Measurements from ENCODE around the gene RFX1.
A peak's percentile ranks its signal among the peaks of the same experiment; 100 is the strongest.

Gene RFX1

DNA sequence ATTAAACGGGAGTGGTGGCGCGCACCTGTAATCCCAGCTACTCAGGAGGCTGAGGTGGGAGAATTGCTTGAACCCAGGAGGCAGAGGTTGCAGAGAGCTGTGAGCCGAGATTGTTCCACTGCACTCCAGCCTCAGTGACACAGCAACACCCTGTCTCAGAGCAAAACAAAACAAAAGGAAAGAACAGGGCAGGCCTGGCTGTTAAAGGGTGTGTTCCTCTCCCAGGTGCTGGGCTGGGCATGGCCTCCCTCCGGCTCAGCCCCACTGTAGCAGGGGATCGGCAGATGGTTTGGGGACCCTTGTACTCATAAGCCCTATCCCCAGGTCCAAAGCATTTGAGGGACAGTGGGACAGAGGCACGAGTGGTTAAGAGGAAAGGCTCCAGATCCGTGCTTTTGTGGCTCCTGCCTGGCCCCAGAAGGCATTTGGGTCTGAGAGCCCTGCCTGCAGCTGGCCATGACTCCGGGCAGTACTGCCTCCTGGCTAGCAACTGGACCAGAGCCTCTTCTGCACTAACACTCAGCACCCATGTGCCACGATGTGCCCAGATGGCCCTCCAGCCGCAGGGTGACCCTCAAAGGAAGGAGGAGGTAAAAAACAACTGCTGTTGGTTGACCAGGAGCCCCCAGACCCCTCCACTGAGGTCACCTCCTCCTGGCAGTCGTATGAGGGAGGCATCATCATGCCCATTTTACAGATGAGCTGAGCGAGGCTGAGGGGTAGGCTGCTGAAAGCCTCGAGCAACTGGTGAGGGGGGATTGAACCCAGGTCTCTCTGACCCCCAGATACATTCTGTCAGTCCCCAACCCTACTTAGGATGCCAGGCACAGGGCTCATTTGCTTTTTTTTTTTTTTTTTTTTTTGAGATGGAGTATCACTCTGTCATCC lies 10.0 kb downstream of the RFX1 start:
- no peak for DNase-seq

GRCh38 chr19:13995017-13995728 lies 10.9 kb downstream of the RFX1 start:
- no peak for DNase-seq

DNA sequence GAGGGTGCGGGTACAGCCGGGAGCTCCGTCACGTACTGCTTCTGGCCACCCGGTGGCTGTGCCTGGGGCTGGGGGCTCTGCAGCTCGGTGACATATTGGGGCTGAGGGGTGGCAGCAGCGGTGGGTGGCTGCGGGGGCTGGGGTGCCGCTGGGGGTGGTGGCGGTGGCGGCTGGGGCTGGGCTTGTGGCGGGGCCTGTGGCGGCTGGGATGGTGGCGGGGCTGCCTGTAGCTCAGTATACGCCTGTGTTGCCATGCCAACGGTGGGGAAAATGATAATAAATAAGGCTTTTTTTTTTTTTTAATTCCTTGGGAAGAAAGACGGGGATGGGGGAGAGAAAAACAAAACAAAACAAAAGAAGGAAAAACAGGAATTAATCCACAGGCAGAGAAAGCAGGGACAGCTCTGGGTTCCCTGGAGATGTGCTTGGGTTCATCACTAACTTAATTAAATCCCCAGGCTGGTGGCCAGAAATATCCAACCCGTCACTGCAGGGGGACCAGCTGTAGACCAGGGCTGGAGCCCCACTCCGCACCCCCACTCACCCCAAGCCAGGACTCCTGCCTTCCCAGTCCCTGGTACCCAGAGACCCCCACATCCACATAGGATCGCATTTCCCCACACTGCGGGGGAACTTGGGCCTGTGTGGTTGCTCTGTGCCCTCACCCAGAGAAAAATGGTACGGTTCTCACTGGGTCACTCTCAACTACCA lies 12.4 kb downstream of the RFX1 start:
- DNase-seq, result no peak

DNA sequence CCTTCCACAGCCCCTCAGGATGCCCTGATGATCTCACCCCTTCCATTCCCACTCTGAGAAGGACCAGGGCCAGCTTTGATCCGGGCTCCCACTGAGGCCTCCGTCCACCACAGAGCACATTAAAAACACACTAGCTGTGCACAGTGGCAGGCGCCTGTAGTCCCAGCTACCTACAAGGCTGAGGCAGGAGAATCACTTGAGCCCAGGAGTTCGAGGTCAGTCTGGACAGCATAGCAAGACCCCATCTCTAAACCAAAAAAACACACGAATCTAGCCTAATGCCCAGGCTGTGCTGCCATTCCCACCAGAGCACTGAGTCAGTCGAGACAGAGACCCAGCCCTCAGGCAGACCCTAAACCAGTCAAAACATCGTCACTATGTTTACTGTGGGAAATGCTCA lies 14.1 kb downstream of the RFX1 start:
- no peak for DNase-seq

- DNase-seq, result no peak
These were observed 16.0 kb downstream of the RFX1 start for GRCh38 chr19:13990085-13990484.

DNA sequence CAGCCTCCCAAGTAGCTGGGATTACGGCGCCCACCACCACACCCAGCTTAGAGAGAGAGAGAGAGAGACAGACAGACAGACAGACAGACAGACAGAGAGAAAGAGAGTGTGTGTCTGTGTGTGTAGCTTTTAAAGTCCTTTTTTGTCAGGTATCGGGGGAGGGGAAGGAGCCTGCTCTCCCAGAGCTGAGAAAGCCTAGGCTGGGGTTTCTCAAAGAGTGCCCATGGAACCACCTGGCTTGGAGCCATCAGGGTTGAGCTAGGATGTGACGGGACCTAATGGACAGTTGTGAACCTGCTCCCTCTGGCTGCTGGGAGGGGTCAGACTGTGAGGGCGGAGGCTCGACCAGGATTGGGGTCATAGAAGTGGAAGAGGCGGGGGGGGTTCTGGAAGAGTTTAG lies 16.6 kb downstream of the RFX1 start:
- DNase-seq, result no peak

DNA sequence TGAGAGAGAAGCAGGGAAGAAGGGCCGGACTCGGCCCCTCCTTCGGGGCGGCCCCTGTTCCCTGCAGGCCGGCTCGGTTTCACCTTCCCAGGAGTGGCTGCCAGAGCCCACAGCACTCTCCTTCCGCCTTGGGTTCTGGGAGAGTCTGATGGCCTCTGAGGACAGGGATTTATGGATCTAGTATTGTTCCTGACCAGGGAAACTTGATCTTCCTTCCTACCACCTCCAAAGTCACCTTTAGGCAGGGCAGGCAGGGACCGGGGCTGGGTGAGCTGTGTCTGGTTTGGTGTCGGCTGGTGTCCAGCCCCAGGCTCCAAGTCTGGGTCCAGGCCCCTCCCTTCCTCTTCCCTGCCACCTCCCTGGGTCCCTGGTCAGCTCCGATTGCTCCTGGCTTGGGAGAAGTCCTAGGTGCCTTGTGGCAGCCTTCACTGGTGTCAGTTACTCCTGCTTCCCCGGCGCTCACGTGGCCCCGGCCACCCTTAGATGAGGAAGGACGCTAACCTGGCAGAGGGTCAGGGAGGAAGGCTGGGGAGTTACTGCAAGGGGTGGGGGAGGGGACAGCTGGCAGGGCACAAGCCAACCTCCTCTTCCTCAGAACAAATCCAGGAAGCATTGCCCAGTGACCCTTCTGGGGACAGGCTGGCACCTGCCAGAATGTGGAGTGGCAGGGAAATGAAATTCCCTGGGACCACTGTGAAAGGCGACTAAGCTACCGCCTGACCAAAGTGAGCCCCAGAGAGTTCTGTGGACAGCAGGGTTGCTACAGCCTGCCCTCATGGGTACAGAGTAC lies 18.8 kb downstream of the RFX1 start:
- DNase-seq, result no peak

- peak; percentile 98 to 99 for DNase-seq
These were observed 19.7 kb downstream of the RFX1 start for GRCh38 chr19:13986348-13986904.

GRCh38 chr19:13985771-13986347 lies 20.3 kb downstream of the RFX1 start:
- DNase-seq, result peak in 1 of 2 donors; percentile 35

DNA sequence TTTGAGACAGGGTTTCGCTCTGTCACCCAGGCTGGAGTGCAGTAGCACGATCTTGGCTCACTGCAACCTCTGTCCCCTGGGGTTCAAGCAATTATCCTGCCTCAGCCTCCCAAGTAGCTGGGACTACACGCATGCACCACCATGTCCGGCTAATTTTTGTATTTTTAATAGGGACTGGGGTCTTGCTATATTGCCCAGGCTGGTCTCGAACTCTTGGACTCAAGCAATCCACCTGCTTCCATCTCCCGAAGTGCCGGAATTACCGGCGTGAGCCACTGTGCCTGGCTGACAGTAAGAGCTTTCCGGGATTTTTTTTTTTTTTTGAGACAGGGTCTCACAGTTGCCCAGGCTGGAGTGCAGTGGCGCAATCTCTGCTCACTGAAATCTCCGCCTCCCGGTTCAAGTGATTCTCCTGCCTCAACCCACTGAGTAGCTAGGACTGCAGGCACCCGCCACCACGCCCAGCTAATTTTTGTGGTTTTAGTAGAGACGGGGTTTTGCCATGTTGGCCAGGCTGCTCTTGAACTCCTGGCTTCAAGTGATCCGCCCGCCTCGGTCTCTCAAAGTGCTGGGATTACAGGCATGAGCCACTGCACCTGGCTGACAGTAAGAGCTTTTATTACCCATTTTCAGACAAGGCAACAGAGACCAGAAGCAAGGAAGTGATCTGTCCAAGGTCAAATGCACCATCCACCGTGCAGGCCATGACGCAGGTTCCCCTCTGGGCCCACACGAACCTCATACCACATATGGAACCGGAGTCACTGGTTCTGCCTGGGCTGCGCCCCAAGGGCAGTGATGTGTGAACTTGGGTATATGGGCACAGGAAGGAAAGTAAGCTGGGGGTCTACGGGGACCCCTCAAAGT lies 21.0 kb downstream of the RFX1 start:
- DNase-seq, result no peak

DNA sequence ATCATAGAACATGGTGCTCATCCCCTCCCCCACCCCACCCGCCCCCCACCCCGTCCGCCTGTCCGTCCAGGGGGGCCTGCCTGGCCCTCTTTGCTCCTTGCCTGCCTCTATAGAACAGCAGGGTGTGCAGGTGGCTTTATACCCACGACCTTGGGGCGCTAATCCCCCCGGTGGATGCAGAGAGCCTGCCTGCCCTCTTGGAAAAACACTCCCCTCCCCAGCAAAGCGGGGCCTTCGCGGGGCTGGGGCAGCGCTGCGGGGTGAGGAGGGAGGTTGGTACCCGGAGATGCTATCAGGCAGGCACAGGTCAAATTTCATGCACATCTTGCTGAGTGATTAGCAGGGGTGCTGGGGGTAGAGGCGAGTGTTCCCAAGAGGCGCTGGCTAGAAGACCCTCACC lies 21.9 kb downstream of the RFX1 start:
- no peak for DNase-seq

- DNase-seq, result peak in 1 of 2 donors; percentile 20
These were observed 22.8 kb downstream of the RFX1 start for GRCh38 chr19:13983213-13983889.

- no peak for DNase-seq
These were observed 23.3 kb downstream of the RFX1 start for GRCh38 chr19:13982773-13983172.

GRCh38 chr19:13981988-13982501 lies 24.1 kb downstream of the RFX1 start:
- DNase-seq, result no peak

GRCh38 chr19:13981467-13981866 lies 24.7 kb downstream of the RFX1 start:
- no peak for DNase-seq

DNA sequence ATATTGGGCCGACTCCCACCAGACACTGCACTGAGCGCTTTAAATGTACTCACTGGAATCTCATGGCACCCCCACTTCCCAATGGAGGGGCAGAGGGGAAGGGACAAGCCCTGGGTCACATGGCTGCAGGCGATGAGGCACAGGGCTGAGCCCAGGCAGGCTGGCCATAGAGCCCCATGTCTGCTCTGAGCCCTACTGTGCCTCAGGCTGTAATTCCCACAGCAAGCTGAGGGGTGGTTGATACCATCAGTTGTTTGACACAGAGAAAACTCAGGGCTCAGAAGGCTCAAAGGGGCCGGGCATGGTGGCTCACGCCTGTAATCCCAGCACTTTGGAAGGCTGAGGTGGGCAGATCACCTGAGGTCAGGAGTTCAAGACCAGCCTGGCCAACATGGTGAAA lies 25.1 kb downstream of the RFX1 start:
- no peak for DNase-seq

DNA sequence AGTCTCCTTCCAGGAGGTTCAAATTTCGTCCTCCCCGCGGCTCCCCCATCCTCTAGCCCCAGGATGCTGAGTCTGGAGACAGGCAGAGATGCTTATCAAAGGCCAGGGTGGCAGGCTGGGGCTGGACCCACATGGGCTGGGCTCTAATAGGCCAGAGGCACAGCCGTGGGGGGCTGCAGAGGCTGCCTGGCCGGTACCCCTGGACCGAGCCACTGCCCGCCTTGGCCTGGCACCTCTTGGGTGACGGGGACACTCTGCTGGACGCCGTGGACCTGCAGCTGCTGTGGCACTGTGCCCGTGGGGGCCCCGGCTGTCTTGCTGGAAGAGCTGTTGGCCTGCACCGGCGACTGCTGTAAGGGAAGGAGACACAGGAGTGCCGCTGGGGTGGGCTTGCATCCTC lies 25.8 kb downstream of the RFX1 start:
- DNase-seq, result no peak

DNA sequence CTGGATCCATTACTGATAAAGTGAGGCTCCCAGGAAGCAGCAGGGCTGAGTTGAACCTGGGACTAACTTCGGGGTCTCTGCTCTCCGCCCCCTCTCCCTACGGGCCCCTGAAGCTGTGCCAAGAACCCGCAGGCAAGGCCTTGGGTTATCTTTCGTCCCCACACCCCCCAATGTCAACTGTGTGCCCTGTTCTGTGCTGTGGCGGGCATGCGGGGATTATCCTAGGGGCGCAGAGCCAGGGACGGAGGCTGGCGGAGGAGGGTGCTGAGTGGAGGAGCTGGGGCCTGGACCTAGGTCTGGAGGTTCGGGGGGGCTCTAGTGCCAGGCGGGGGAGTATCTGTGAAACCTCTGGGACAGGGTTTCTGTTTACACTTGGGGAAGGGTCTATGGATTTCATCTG lies 26.4 kb downstream of the RFX1 start:
- DNase-seq, result no peak

DNA sequence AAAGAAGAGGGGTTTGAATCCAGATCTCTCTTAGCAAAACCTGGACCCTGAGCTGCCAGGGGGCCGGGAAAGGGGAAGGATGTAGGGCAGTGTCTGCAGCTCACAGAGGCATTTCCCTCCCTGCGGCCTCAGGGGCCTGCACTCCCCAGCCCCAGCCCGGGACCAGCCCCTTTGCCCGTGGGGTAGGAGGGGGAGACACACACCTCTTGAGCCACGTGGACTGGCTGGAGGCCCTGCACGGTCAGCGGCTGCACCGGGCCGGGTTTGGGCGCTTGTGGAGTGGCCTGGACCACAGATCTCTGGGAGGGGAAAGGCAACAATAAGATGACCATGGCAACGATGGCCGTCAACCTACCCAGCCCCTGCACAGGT lies 26.9 kb downstream of the RFX1 start:
- no peak for DNase-seq

Data from activated CD4-positive, alpha-beta T cell treated with anti-CD3 and anti-CD28 coated beads for 4 hours (primary cell).